GM19397 (cell line): Measurements from ENCODE around the gene NSMCE1.

Experiments used
- ATAC-seq: cut with Tn5 transposase; IDR thresholded peaks from one replicate; pipeline ENCODE4 v1.9.1; 2021; ENCODE audit warnings: mild to moderate bottlenecking, moderate library complexity; ENCODE audit not compliant: unreplicated experiment

NSMCE1 gene

GRCh38 chr16:27245276-27246172, 23.0 kb downstream of the NSMCE1 start:
- no peak for ATAC-seq

GRCh38 chr16:27244363-27244755, 24.2 kb downstream of the NSMCE1 start:
- no peak for ATAC-seq

- no peak for ATAC-seq
Observed at GRCh38 chr16:27243725-27244362, 24.7 kb downstream of the NSMCE1 start.

- ATAC-seq, result peak; percentile 48
Observed at GRCh38 chr16:27242868-27243590, 25.5 kb downstream of the NSMCE1 start.

GRCh38 chr16:27242398-27242797, 26.2 kb downstream of the NSMCE1 start:
- ATAC-seq, result no peak

GRCh38 chr16:27241658-27242057, 26.9 kb downstream of the NSMCE1 start:
- no peak for ATAC-seq

GRCh38 chr16:27240948-27241531, 27.5 kb downstream of the NSMCE1 start:
- ATAC-seq, result no peak

- no peak for ATAC-seq
Observed at GRCh38 chr16:27239906-27240655, 28.5 kb downstream of the NSMCE1 start.

- ATAC-seq, result no peak
Observed at GRCh38 chr16:27239026-27239425, 29.5 kb downstream of the NSMCE1 start.

- ATAC-seq, result no peak
Observed at GRCh38 chr16:27238591-27238990, 30.0 kb downstream of the NSMCE1 start.

- ATAC-seq, result peak; percentile 21
Observed at GRCh38 chr16:27238016-27238587, 30.5 kb downstream of the NSMCE1 start.

- ATAC-seq, result peak; percentile 51
Observed at GRCh38 chr16:27237219-27238015, 31.2 kb downstream of the NSMCE1 start.

GRCh38 chr16:27236635-27237218, 31.8 kb downstream of the NSMCE1 start:
- no peak for ATAC-seq

GRCh38 chr16:27235938-27236245, 32.7 kb downstream of the NSMCE1 start:
- ATAC-seq, result no peak

GRCh38 chr16:27235055-27235937, 33.3 kb downstream of the NSMCE1 start:
- ATAC-seq, result no peak

- ATAC-seq, result no peak
Observed at GRCh38 chr16:27234603-27235002, 34.0 kb downstream of the NSMCE1 start.

- ATAC-seq, result no peak
Observed at GRCh38 chr16:27234171-27234570, 34.4 kb downstream of the NSMCE1 start.

GRCh38 chr16:27233731-27234130, 34.8 kb downstream of the NSMCE1 start:
- no peak for ATAC-seq
